ENCODE results near the gene OSBPL1A.
"Not testable (repeated sequence)": the region's sequence is repeated elsewhere in the genome, so short reads cannot be mapped to it uniquely, and the experiment has no call there.

The OSBPL1A gene

GRCh38 chr18:24396082-24396633, 1.5 kb downstream of the OSBPL1A start:
- peak; percentile 3 for DNase-seq

GRCh38 chr18:24395049-24395795, 2.4 kb downstream of the OSBPL1A start:
- DNase-seq: peak; percentile 3

- DNase-seq: peak; percentile 5
Measured at GRCh38 chr18:24388957-24389356, 8.7 kb downstream of the OSBPL1A start.

GRCh38 chr18:24386681-24387080, 10.9 kb downstream of the OSBPL1A start:
- DNase-seq: no peak

GRCh38 chr18:24381126-24381525, 16.5 kb downstream of the OSBPL1A start:
- DNase-seq: no peak

GRCh38 chr18:24380163-24380747, 17.4 kb downstream of the OSBPL1A start:
- no peak for DNase-seq

- DNase-seq: no peak
Measured at GRCh38 chr18:24378598-24378997, 19.0 kb downstream of the OSBPL1A start.

- DNase-seq: not testable (repeated sequence)
Measured at GRCh38 chr18:24376531-24376930, 21.1 kb downstream of the OSBPL1A start.

GRCh38 chr18:24373328-24373727, 24.3 kb downstream of the OSBPL1A start:
- no peak for DNase-seq

- DNase-seq: no peak
Measured at GRCh38 chr18:24372279-24372872, 25.2 kb downstream of the OSBPL1A start.

GRCh38 chr18:24370120-24370519, 27.5 kb downstream of the OSBPL1A start:
- no peak for DNase-seq

GRCh38 chr18:24369426-24369825, 28.2 kb downstream of the OSBPL1A start:
- DNase-seq: peak; percentile 20

- DNase-seq: no peak
Measured at GRCh38 chr18:24368749-24369148, 28.9 kb downstream of the OSBPL1A start.

GRCh38 chr18:24366328-24366727, 31.3 kb downstream of the OSBPL1A start:
- DNase-seq: no peak

- no peak for DNase-seq
Measured at GRCh38 chr18:24364177-24364576, 33.4 kb downstream of the OSBPL1A start.

GRCh38 chr18:24362757-24363156, 34.9 kb downstream of the OSBPL1A start:
- DNase-seq: no peak

- DNase-seq: peak; percentile 52
Measured at GRCh38 chr18:24359787-24360530, 37.7 kb downstream of the OSBPL1A start.

- no peak for DNase-seq
Measured at GRCh38 chr18:24354278-24354677, 43.3 kb downstream of the OSBPL1A start.

GRCh38 chr18:24346254-24346653, 51.4 kb downstream of the OSBPL1A start:
- DNase-seq: peak; percentile 74

GRCh38 chr18:24344509-24344908, 53.1 kb downstream of the OSBPL1A start:
- DNase-seq: no peak

- peak; percentile 34 for DNase-seq
Measured at GRCh38 chr18:24342347-24342746, 55.3 kb downstream of the OSBPL1A start.

- peak; percentile 3 for DNase-seq
Measured at GRCh38 chr18:24341361-24341760, 56.3 kb downstream of the OSBPL1A start.

GRCh38 chr18:24333084-24333483, 64.5 kb downstream of the OSBPL1A start:
- no peak for DNase-seq

All from fibroblast of upper back skin (primary cell).